GM12878 (cell line): Measurements from ENCODE around the gene STX7. TPM values are rescaled to one million over a fixed set of nuclear protein-coding genes. Genes with fewer than 3 reads are reported as not detected.

Experiments used
- ATAC-seq: fragments of 200-7000 bp; cut with Tn5 transposase; 3 replicates; pipeline ENCODE4 v1.9.1; 2020; ENCODE audit warnings: mild to moderate bottlenecking, moderate library complexity
- BruUV-seq: library from RNA; stranded (reverse); fragments of 400-500 nt; replicated peaks from 2 replicates; lab custom pipeline; 2021; lab: Mats Ljungman, UMichigan
- CTCF ChIA-PET: fragments of 300-600 bp; sonication (Branson Sonifier 250); formaldehyde crosslinking; extraction: SDS; loops from one replicate; lab custom pipeline; 2021; ENCODE audit warnings: inconsistent platforms; lab: Yijun Ruan, JAX
- POLR2A ChIA-PET: fragments of 350-600 bp; formaldehyde crosslinking; extraction: SDS; loops from one replicate; lab custom pipeline; 2021; ENCODE audit warnings: inconsistent platforms; lab: Charles Lee
- RAD21 ChIA-PET: fragments of 300-600 bp; sonication (Branson Sonifier 250); formaldehyde crosslinking; loops from one replicate; lab custom pipeline; 2023; ENCODE audit warnings: antibody characterized with exemption; ENCODE audit not compliant: unreplicated experiment; lab: Charles Lee
- SMC1A ChIA-PET: fragments of 300-600 bp; sonication (Branson Sonifier 250); formaldehyde crosslinking; loops from one replicate; lab custom pipeline; 2023; ENCODE audit not compliant: unreplicated experiment, uncharacterized antibody; lab: Charles Lee
- DNase-seq: peaks from one replicate; pipeline ENCODE4 v3.0.0-alpha.2; 2011; ENCODE audit warnings: low read depth, low spot score
- FAIRE-seq: peaks from 3 replicates; lab custom pipeline; 2011; peaks lifted over from hg19 to GRCh38; lab: Jason Lieb, UNC
- H2AFZ ChIP-seq: 2 replicates; pipeline ENCODE4 v1.6.0; 2011; ENCODE audit warnings: low read depth, low read length, control low read depth; ENCODE audit not compliant: control insufficient read depth
- H3K27ac ChIP-seq: 2 replicates; pipeline ENCODE4 v1.5.1; 2011; ENCODE audit warnings: control low read depth; ENCODE audit not compliant: control insufficient read depth, insufficient read depth
- H3K27me3 ChIP-seq, 2 experiments: replicated peaks in 1 of 2; 2 replicates each; pipeline versions ENCODE4 v1.6.0 to v1.6.1; 2011; ENCODE audit warnings: low read length in 1 of 2; ENCODE audit not compliant: control insufficient read depth in 2 of 2, insufficient read depth in 2 of 2
- H3K36me3 ChIP-seq, 2 experiments: 2 replicates each; pipeline ENCODE4 v1.5.1; 2011; ENCODE audit warnings: low read length in 1 of 2; ENCODE audit not compliant: control insufficient read depth in 2 of 2, insufficient read depth in 2 of 2
- H3K4me1 ChIP-seq: 2 replicates; pipeline ENCODE4 v1.6.1; 2011; ENCODE audit warnings: mild to moderate bottlenecking, low read length, moderate library complexity, mixed read lengths; ENCODE audit not compliant: control insufficient read depth, insufficient read depth
- H3K4me2 ChIP-seq: 2 replicates; pipeline ENCODE4 v1.6.0; 2011; ENCODE audit warnings: control low read depth; ENCODE audit not compliant: control insufficient read depth, insufficient read depth
- H3K4me3 ChIP-seq: fragments of 200-600 bp; sonication (generic); 2 replicates; pipeline ENCODE4 v1.5.1; 2016
- H3K79me2 ChIP-seq: 2 replicates; pipeline ENCODE4 v1.6.0; 2011; ENCODE audit warnings: low read length; ENCODE audit not compliant: control insufficient read depth, insufficient read depth
- H3K9ac ChIP-seq: 2 replicates; pipeline ENCODE4 v1.8.0; 2011; ENCODE audit warnings: low read length, control low read depth, mixed read lengths; ENCODE audit not compliant: control insufficient read depth, insufficient read depth
- H3K9me3 ChIP-seq: replicated peaks from 3 replicates; pipeline ENCODE4 v1.5.1; 2011; ENCODE audit warnings: mild to moderate bottlenecking, low read length; ENCODE audit not compliant: control insufficient read depth, insufficient read depth
- H4K20me1 ChIP-seq: 2 replicates; pipeline ENCODE4 v1.6.0; 2011; ENCODE audit not compliant: control insufficient read depth, insufficient read depth
- IKZF1 ChIP-seq: fragments of 450-650 bp; conservative IDR thresholded peaks from 2 replicates; pipeline ENCODE4 v1.6.1; 2017; ENCODE audit warnings: antibody characterized with exemption, mild to moderate bottlenecking
- POLR2A ChIP-seq: IDR thresholded peaks from 2 replicates; pipeline ENCODE4 v1.6.1; 2011; ENCODE audit warnings: low read depth, mild to moderate bottlenecking, low read length
- PRDM15 ChIP-seq: fragments of 450-650 bp; formaldehyde crosslinking; IDR thresholded peaks from 2 replicates; pipeline ENCODE4 v1.4.0; 2020; ENCODE audit warnings: mild to moderate bottlenecking, moderate library complexity
- SREBF1 ChIP-seq: IDR thresholded peaks from 2 replicates; pipeline ENCODE4 v1.6.1; 2012; ENCODE audit warnings: mild to moderate bottlenecking, low read length
- WGBS: methylation state at CpG from one replicate; pipeline ENCODE4 v1.1.6; 2016; ENCODE audit warnings: low lambda C conversion rate; ENCODE audit not compliant: insufficient replicate concordance, insufficient coverage; ENCODE audit errors: missing lambda C conversion rate; 5-methylcytosine and 5-hydroxymethylcytosine counted together
- in situ Hi-C: fragments of 300-500 bp; cut with MboI; formaldehyde crosslinking; loops from 9 replicates; pipeline ENCODE4 v1.14.3; 2018; ENCODE audit warnings: mixed read lengths
- intact Hi-C: fragments of 100-400 bp; cut with micrococcal nuclease; formaldehyde crosslinking; loops from one replicate; pipeline ENCODE4 v1.14.2; 2022; ENCODE audit not compliant: unreplicated experiment
- polyA plus RNA-seq, 11 experiments: library from polyadenylated mRNA; depleted of rRNA in 4 of 11; unstranded in 6 of 11; stranded (reverse) in 5 of 11; fragments of >200 nt; fragmentation: Nextera tagmentation in 4 of 11; fragmentation: Illumina TruSeq in 1 of 11; extraction: Ambion mirVana in 4 of 11; extraction: Trizol in 1 of 11; gene quantifications; 1 replicate in 1 of 11; 2 replicates in 10 of 11; pipeline versions ENCODE4 v1.2.1 to v1.2.3, GENCODE V29; 2011 to 2016; ENCODE audit warnings: inconsistent platforms in 2 of 11, missing spikeins in 2 of 11, low read depth in 1 of 11
- total RNA-seq, 4 experiments: library from RNA; depleted of rRNA in 3 of 4; stranded (reverse); fragments of >200 nt in 3 of 4; fragmentation: Illumina TruSeq in 1 of 4; extraction: Trizol in 1 of 4; gene quantifications; 2 replicates each; pipeline versions ENCODE4 v1.2.1 to v1.2.3, GENCODE V29; 2013 to 2021

Gene STX7
- total and polyA plus RNA-seq, 10 of the 15 experiments (the other 5 are each of a cell fraction or from before 2014, with no cell fraction given) = 26.5 to 75.5 (median 51.3) TPM

- Histone ChIP-seq H3K27ac (peak within 1 kb of the TSS; percentile 22), H3K27me3 (peaks cover 0 to 5% of the 10 kb centered on the region in 2 experiments; a peak in 2 of 4 replicates), H3K9me3 (no peaks in the 10 kb centered on the region; the same call in 2 of the 3 replicates), H3K4me2 (peak within 1 kb of the TSS; percentile 36), H3K79me2 (peaks cover 6% of the 10 kb centered on the region), H3K9ac (peak within 1 kb of the TSS; percentile 64), H4K20me1 (no peaks in the 10 kb centered on the region), H3K4me3 (peak within 1 kb of the TSS; percentile 74), H3K36me3 (no peaks in the 10 kb centered on the region), H3K4me1 (peaks cover 22% of the 10 kb centered on the region), H2AFZ (peak within 1 kb of the TSS; percentile 73)
- FAIRE-seq (no peak), DNase-seq (no peak), ATAC-seq (peak; percentile 66)
- ChIA-PET RAD21 (no interaction called here), CTCF (no interaction called here), POLR2A (no interaction called here), SMC1A (no interaction called here)
- in situ Hi-C loops (no loop called here), intact Hi-C loops (loop anchor here (5.0 kb wide), 1 partner anchor 34 kb away; no protein-coding TSS in a partner anchor)
- 5% methylated on average over 51 of the region's 87 CpGs for WGBS
- no TSS peak for BruUV-seq
- peak; percentile 27; the same call in 1 of the 2 replicates for TF ChIP-seq IKZF1
- TF ChIP-seq SREBF1 = no peak
- 0 out of 2 replicates have a peak, but pooled peaks have one; percentile 18 for TF ChIP-seq POLR2A
- TF ChIP-seq PRDM15 (CRISPR knock-in tag) = no peak
Observed at GRCh38 chr6:132400883-132401617, 111.9 kb downstream of the STX7 start, which contains the start of gene MOXD1. TSS of gene MOXD1 (minus strand) at chr6:132401475. CDS start at chr6:132401426, 49 bp downstream.
